Ovary (tissue), 3 donors: ENCODE results near the gene DNAJB1.
"Not testable (repeated sequence)": the region's sequence is repeated elsewhere in the genome, so short reads cannot be mapped to it uniquely, and the experiment has no call there.

Experiments used
- CTCF ChIP-seq, 3 donors: fragments of 450-650 bp in 2 of 3; fragments of 200-600 bp in 1 of 3; IDR thresholded peaks; one replicate each; pipeline versions ENCODE4 v1.5.1 to v1.8.0; 2016 to 2022; ENCODE audit warnings: antibody characterized with exemption in 3 of 3, mild to moderate bottlenecking in 1 of 3
- EP300 ChIP-seq: sonication (generic); formaldehyde crosslinking; IDR thresholded peaks from one replicate; pipeline ENCODE4 v1.6.1; 2017; ENCODE audit warnings: antibody characterized with exemption
- POLR2A ChIP-seq: fragments of 450-650 bp; IDR thresholded peaks from one replicate; pipeline ENCODE4 v1.6.1; 2017; ENCODE audit warnings: antibody characterized with exemption, mild to moderate bottlenecking, moderate library complexity
- donor health status: DM: no; HTN: no; CAD: no.

GRCh38 chr19:14541979-14542378, 23.8 kb upstream of the DNAJB1 start:
- not testable (repeated sequence) for TF ChIP-seq CTCF (IDR thresholded peaks at IDR 0.05); EP300; POLR2A
